Measurements from ENCODE around the gene NLGN4X.
"Not testable (repeated sequence)": the region's sequence is repeated elsewhere in the genome, so short reads cannot be mapped to it uniquely, and the experiment has no call there.

NLGN4X gene

DNA sequence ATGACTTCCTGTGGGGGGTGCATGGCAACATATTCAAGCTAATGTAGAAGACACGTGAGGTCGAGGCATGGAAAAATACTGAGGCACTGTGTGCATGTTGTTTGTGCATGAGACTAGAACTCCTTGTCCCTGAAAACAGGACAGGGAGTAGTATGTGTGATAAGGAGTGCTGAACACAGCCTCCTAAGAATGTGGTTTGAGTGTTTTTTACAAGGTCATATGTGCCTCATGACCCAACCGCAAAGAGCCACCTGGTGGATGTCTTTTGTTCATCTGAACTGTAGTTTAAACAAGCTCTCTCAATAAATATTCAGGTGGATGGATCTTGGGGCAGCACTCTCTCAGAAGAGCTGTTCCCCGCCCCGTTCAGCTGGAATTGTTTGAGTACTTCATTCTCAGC, 226.6 kb downstream of the NLGN4X start:
- Mint-ChIP-seq H3K36me3 (no peaks in the 10 kb centered on the region), H3K4me3 (no peak overlapping the region), H3K9me3 (no peaks in the 10 kb centered on the region), H3K4me1 (no peaks in the 10 kb centered on the region), H3K27ac (no peak overlapping the region)
- ATAC-seq (no peak), DNase-seq (ENCODE audit: low spot score in 2 of 2) (no peak)

- DNase-seq (ENCODE audit: low spot score in 2 of 2) (no peak), ATAC-seq (no peak)
- no peak overlapping the region for H3K4me3 Mint-ChIP-seq
- H3K27ac Mint-ChIP-seq: no peak overlapping the region
- H3K36me3 Mint-ChIP-seq: no peaks in the 10 kb centered on the region
- H3K9me3 Mint-ChIP-seq: no peaks in the 10 kb centered on the region
- no peaks in the 10 kb centered on the region for H3K4me1 Mint-ChIP-seq
These were observed 229.8 kb downstream of the NLGN4X start for GRCh38 chrX:5998901-5999300.

DNA sequence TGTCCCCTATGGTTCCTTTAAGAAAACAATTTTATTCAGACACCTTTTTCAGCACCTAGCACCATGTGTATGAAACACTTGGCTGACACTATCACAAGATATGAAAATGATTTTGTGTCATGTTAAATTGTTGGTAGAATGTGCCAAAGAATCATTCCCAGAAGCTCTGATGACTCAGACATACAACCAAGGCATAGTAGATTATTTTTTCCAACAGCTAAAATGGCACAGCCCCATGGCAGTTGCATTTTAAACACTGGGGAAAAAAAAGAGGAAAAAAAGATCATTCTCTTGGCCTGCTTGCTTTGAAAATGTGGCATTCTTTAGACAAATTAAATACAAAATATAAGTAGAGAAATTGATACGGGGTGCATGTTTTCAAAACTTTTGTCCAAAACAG, 230.2 kb downstream of the NLGN4X start:
- no peaks in the 10 kb centered on the region for H3K9me3 Mint-ChIP-seq

GRCh38 chrX:5991393-5991792, 237.3 kb downstream of the NLGN4X start:
- ATAC-seq: no peak
- Mint-ChIP-seq H3K9me3 (no peaks in the 10 kb centered on the region), H3K4me1 (no peaks in the 10 kb centered on the region), H3K36me3 (no peaks in the 10 kb centered on the region), H3K27ac (no peak overlapping the region), H3K4me3 (no peak overlapping the region)
- no peak for DNase-seq (ENCODE audit: low spot score in 2 of 2)

More for the DNA sequence above, 230.2 kb downstream of the NLGN4X start:
- H3K36me3 Mint-ChIP-seq: no peaks in the 10 kb centered on the region
- DNase-seq (ENCODE audit: low spot score in 2 of 2): no peak
- H3K4me1 Mint-ChIP-seq: no peaks in the 10 kb centered on the region
- H3K4me3 Mint-ChIP-seq: no peak overlapping the region
- no peak for ATAC-seq
- no peak overlapping the region for H3K27ac Mint-ChIP-seq

- ATAC-seq (no peak), DNase-seq (ENCODE audit: low spot score in 2 of 2) (no peak)
- Mint-ChIP-seq H3K4me3 (no peak overlapping the region), H3K4me1 (no peaks in the 10 kb centered on the region), H3K27ac (no peak overlapping the region), H3K9me3 (peaks cover 18% of the 10 kb centered on the region), H3K36me3 (no peaks in the 10 kb centered on the region)
These were observed 249.3 kb downstream of the NLGN4X start for GRCh38 chrX:5979338-5979737.

- no peaks in the 10 kb centered on the region for H3K36me3 Mint-ChIP-seq
- H3K4me3 Mint-ChIP-seq: no peak overlapping the region
- no peak for ATAC-seq
These were observed 252.3 kb downstream of the NLGN4X start for GRCh38 chrX:5976332-5976731.

DNA sequence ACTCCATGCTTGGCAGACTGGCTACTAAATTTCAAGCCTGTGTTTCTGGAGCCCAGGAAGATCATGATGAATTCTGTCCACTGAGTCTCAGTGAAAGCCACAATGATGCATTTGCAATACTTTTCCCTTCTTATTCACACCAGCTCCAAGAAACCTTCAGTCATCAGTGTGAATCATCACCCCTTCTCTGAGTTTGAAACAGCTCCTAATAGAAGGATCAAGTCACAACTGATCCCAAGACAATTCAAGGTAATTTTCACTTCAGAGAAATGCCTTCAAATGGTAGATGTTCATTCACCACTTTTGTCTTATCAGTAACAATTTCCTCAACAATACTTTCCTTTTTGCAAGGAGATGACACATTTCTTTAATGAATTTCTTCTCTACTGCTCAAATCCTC, 257.4 kb downstream of the NLGN4X start:
- DNase-seq (ENCODE audit: low spot score in 2 of 2): no peak
- Mint-ChIP-seq H3K36me3 (no peaks in the 10 kb centered on the region), H3K9me3 (peaks cover 4% of the 10 kb centered on the region), H3K4me3 (no peak overlapping the region), H3K27ac (no peak overlapping the region), H3K4me1 (no peaks in the 10 kb centered on the region)
- no peak for ATAC-seq

More at GRCh38 chrX:5976332-5976731, 252.3 kb downstream of the NLGN4X start:
- Mint-ChIP-seq H3K4me1 (no peaks in the 10 kb centered on the region), H3K27ac (no peak overlapping the region), H3K9me3 (peaks cover 11% of the 10 kb centered on the region)
- no peak for DNase-seq (ENCODE audit: low spot score in 2 of 2)

GRCh38 chrX:5965406-5965805, 263.3 kb downstream of the NLGN4X start:
- DNase-seq (ENCODE audit: low spot score in 2 of 2) (no peak), ATAC-seq (no peak)
- Mint-ChIP-seq H3K4me3 (no peak overlapping the region), H3K9me3 (no peaks in the 10 kb centered on the region), H3K27ac (no peak overlapping the region), H3K4me1 (no peaks in the 10 kb centered on the region), H3K36me3 (no peaks in the 10 kb centered on the region)

GRCh38 chrX:5959286-5959685, 269.4 kb downstream of the NLGN4X start:
- Mint-ChIP-seq H3K27ac (no peak overlapping the region), H3K4me1 (no peaks in the 10 kb centered on the region), H3K9me3 (peaks cover 3% of the 10 kb centered on the region), H3K4me3 (no peak overlapping the region), H3K36me3 (no peaks in the 10 kb centered on the region)
- ATAC-seq (no peak), DNase-seq (ENCODE audit: low spot score in 2 of 2) (no peak)

DNA sequence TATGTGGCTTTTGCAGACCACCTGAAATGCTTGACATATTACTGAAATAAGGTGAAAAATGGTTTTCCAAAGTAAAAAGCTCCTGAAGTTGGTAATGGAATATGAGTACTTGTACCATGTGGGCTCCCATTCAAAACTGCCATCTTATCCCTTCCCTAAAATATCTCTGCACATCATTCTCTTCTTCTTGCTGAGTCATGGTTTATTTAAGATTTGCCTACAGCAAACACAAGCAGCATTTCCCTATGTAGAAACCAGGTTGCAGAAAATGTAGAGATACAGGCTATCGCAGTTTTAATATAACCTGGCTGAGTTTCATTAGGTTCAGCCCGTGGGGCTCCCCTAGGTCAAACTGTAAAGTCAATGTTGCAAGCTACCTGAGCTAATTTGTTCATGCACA, 270.1 kb downstream of the NLGN4X start:
- no peaks in the 10 kb centered on the region for H3K4me1 Mint-ChIP-seq
- DNase-seq (ENCODE audit: low spot score in 2 of 2) (no peak), ATAC-seq (no peak)
- H3K36me3 Mint-ChIP-seq: no peaks in the 10 kb centered on the region
- H3K4me3 Mint-ChIP-seq: no peak overlapping the region
- H3K9me3 Mint-ChIP-seq: peaks cover 3% of the 10 kb centered on the region
- H3K27ac Mint-ChIP-seq: no peak overlapping the region

DNA sequence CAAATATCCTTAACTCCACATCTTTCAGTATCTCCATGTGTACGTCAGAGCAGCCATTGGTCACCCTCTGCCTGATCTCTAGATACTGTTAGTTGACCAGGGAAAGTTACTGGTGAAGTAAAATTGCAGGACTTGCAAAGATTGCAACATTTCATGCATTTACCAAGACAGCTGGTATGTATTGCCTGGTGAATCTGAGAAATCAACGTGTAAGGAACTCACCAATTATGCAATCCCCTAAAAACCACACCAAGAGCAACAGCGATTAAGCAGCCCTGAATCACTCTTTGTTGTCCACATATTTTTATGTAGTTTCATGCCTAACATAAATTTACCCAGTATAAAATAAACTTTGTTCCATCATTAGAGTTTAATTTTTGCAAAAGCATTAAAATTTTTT, 271.2 kb downstream of the NLGN4X start:
- no peak overlapping the region for H3K27ac Mint-ChIP-seq
- DNase-seq (ENCODE audit: low spot score in 2 of 2) (no peak), ATAC-seq (no peak)
- H3K4me1 Mint-ChIP-seq: no peaks in the 10 kb centered on the region
- H3K36me3 Mint-ChIP-seq: no peaks in the 10 kb centered on the region
- peaks cover 3% of the 10 kb centered on the region for H3K9me3 Mint-ChIP-seq
- no peak overlapping the region for H3K4me3 Mint-ChIP-seq

DNA sequence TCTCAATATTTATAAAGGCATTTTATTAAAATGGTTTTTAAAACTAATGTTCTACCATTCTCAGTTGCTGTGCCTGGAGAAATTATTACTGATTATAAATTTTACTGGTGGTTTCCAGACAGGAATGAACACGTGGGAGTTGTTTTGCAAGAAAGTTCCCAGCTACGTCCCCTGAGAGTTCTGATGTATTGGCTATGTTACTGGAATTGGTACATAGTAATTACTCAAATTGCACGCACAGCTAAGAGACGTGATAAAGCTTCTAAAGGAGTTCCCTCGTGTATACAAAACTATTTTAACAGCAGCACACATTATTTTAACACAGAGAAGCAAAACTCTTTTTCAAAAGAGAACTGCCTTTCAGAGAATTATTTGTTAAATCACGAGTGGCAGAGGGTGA, 292.2 kb downstream of the NLGN4X start:
- DNase-seq (ENCODE audit: low spot score in 2 of 2): no peak

GRCh38 chrX:5928224-5928623, 300.4 kb downstream of the NLGN4X start:
- no peak overlapping the region for H3K4me3 Mint-ChIP-seq
- no peaks in the 10 kb centered on the region for H3K36me3 Mint-ChIP-seq
- no peak for ATAC-seq
- no peak overlapping the region for H3K27ac Mint-ChIP-seq
- DNase-seq (ENCODE audit: low spot score in 2 of 2): no peak
- no peaks in the 10 kb centered on the region for H3K4me1 Mint-ChIP-seq
- H3K9me3 Mint-ChIP-seq: peaks cover 6% of the 10 kb centered on the region

More for the DNA sequence above, 292.2 kb downstream of the NLGN4X start:
- H3K4me1 Mint-ChIP-seq: no peaks in the 10 kb centered on the region
- H3K27ac Mint-ChIP-seq: no peak overlapping the region
- H3K36me3 Mint-ChIP-seq: no peaks in the 10 kb centered on the region
- ATAC-seq: no peak
- H3K9me3 Mint-ChIP-seq: peaks cover 3% of the 10 kb centered on the region
- H3K4me3 Mint-ChIP-seq: no peak overlapping the region

DNA sequence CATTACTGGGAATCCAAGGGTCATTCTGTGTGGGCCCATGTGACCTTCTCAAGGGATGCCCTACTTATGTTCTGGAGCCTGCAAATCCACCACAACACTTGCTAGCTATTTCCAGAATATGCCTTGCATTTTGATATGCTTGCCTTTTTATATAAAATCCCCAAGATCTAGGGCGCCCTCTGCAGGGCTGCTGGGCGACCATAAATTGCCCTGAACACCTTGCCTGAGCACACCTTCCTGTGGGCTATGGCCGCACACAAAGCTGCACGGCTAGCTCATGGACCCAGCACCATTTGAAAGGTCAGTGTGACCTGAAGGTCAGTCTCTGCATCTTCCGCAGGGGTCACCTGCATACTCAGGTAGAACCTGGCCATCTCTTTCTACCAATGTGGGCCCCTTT, 311.7 kb downstream of the NLGN4X start:
- Mint-ChIP-seq H3K9me3 (peaks cover 5% of the 10 kb centered on the region), H3K27ac (no peak overlapping the region), H3K4me1 (no peaks in the 10 kb centered on the region), H3K4me3 (no peak overlapping the region), H3K36me3 (no peaks in the 10 kb centered on the region)
- DNase-seq (ENCODE audit: low spot score in 2 of 2): no peak
- no peak for ATAC-seq

DNA sequence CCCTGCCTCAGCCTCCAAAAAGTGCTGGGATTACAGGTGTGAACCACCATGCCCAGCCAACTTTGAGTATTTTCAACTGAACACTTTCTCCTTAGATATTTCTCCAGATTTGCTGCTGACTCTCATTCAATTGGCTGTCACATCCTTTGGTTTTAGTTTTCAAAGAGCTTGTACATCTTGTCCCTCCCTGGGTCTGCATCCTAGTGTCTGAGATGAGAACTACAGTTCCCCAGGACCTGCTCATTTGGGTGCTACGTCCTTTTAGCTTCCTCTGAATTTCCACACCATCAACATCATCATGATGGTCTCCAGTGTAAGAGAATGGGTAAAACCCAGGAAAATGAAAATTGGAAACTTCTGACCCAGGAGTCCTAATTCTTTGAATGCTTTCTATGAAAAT, 312.9 kb downstream of the NLGN4X start:
- no peak overlapping the region for H3K27ac Mint-ChIP-seq
- no peak for ATAC-seq
- DNase-seq (ENCODE audit: low spot score in 2 of 2): no peak
- H3K9me3 Mint-ChIP-seq: peaks cover 5% of the 10 kb centered on the region
- H3K4me3 Mint-ChIP-seq: no peak overlapping the region
- no peaks in the 10 kb centered on the region for H3K4me1 Mint-ChIP-seq
- H3K36me3 Mint-ChIP-seq: no peaks in the 10 kb centered on the region

DNA sequence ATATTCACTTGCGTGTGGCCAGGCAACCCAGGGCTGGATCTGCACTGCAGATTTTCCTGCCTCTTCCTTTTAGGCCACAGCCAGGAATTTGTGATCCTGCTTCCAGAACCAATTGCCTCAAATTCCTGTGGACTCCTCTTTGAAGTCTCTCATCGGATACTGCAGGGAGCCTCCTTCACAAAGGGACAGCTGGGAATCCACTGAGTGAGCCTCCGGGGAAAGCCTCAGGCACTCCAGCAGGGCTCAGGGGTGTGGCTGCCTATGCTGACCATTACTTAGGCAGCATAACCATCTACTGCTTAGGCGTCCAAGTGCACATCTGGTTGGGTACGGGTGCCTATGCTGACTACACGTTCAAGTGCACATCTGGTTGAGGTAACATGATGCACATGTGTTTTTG, 321.5 kb downstream of the NLGN4X start:
- Mint-ChIP-seq H3K27ac (no peak overlapping the region), H3K4me1 (no peaks in the 10 kb centered on the region), H3K4me3 (no peak overlapping the region), H3K9me3 (peaks cover 2% of the 10 kb centered on the region), H3K36me3 (no peaks in the 10 kb centered on the region)
- ATAC-seq (no peak), DNase-seq (ENCODE audit: low spot score in 2 of 2) (no peak)

GRCh38 chrX:5903586-5904190, 325.0 kb downstream of the NLGN4X start:
- H3K4me1 Mint-ChIP-seq, H3K4me3 Mint-ChIP-seq: not testable (repeated sequence)

More at GRCh38 chrX:5903586-5904190, 325.0 kb downstream of the NLGN4X start:
- ATAC-seq; H3K9me3 Mint-ChIP-seq; H3K27ac Mint-ChIP-seq; H3K36me3 Mint-ChIP-seq; DNase-seq (ENCODE audit: low spot score in 2 of 2): not testable (repeated sequence)
